Mesenchymal stem cell (in vitro differentiated cells and primary cell): ENCODE measurements around the gene LDLR.
"Not testable (repeated sequence)": the region's sequence is repeated elsewhere in the genome, so short reads cannot be mapped to it uniquely, and the experiment has no call there.

ENCODE experiments used
- DNase-seq: peaks from one replicate; pipeline ENCODE4 v3.0.0-alpha.2; 2013
- H2AFZ ChIP-seq: one replicate; pipeline ENCODE4 v1.6.1; 2013; ENCODE audit warnings: low read depth, mild to moderate bottlenecking, control low read depth, inconsistent platforms, low read length, moderate library complexity
- H2AK5ac ChIP-seq: 2 replicates; pipeline ENCODE4 v1.6.1; 2013; ENCODE audit warnings: low read length, moderate library complexity, mild to moderate bottlenecking, inconsistent platforms; ENCODE audit not compliant: severe bottlenecking
- H2BK120ac ChIP-seq: one replicate; pipeline ENCODE4 v1.6.1; 2013; ENCODE audit warnings: low read depth, mild to moderate bottlenecking, inconsistent platforms, low read length, moderate library complexity
- H2BK12ac ChIP-seq, 2 experiments: one replicate each; pipeline ENCODE4 v1.6.1; 2013; ENCODE audit warnings: inconsistent platforms in 2 of 2, low read length in 2 of 2, mild to moderate bottlenecking in 2 of 2, moderate library complexity in 2 of 2, control low read depth in 1 of 2
- H2BK15ac ChIP-seq: one replicate; pipeline ENCODE4 v1.6.1; 2013; ENCODE audit warnings: mild to moderate bottlenecking, low read depth, inconsistent platforms; ENCODE audit not compliant: poor library complexity, severe bottlenecking
- H2BK5ac ChIP-seq: 2 replicates; pipeline ENCODE4 v1.6.1; 2013; ENCODE audit warnings: low read depth, mild to moderate bottlenecking, low read length, control low read depth, inconsistent platforms; ENCODE audit not compliant: poor library complexity, severe bottlenecking
- H3K14ac ChIP-seq, 2 experiments: one replicate each; pipeline ENCODE4 v1.6.1; 2013; ENCODE audit warnings: inconsistent platforms in 2 of 2, low read length in 2 of 2, control low read depth in 1 of 2, mild to moderate bottlenecking in 1 of 2, moderate library complexity in 1 of 2
- H3K18ac ChIP-seq, 2 experiments: one replicate each; pipeline ENCODE4 v1.6.1; 2013; ENCODE audit warnings: inconsistent platforms in 2 of 2, low read length in 2 of 2, control low read depth in 1 of 2, low read depth in 1 of 2, mild to moderate bottlenecking in 1 of 2
- H3K23ac ChIP-seq, 2 experiments: one replicate each; pipeline ENCODE4 v1.6.1; 2013; ENCODE audit warnings: inconsistent platforms in 2 of 2, low read length in 2 of 2, mild to moderate bottlenecking in 2 of 2, moderate library complexity in 2 of 2, control low read depth in 1 of 2
- H3K27ac ChIP-seq: 2 replicates; pipeline ENCODE4 v1.5.1; 2013; ENCODE audit warnings: mild to moderate bottlenecking, moderate library complexity, low read length, control low read depth, inconsistent platforms; ENCODE audit not compliant: poor library complexity, severe bottlenecking
- H3K27me3 ChIP-seq, 2 experiments: 2 replicates each; pipeline versions ENCODE4 v1.6.1 to v1.7.0; 2013; ENCODE audit warnings: low read length in 2 of 2, mild to moderate bottlenecking in 2 of 2, moderate library complexity in 2 of 2, control low read depth in 1 of 2, inconsistent platforms in 1 of 2; ENCODE audit not compliant: control insufficient read depth in 1 of 2, insufficient read depth in 1 of 2
- H3K36me3 ChIP-seq, 2 experiments: 2 replicates each; pipeline versions ENCODE4 v1.6.1 to v1.7.0; 2013; ENCODE audit warnings: low read length in 2 of 2, control low read depth in 1 of 2, inconsistent platforms in 1 of 2, low read depth in 1 of 2, mild to moderate bottlenecking in 1 of 2; ENCODE audit not compliant: insufficient read depth in 2 of 2, control insufficient read depth in 1 of 2
- H3K4ac ChIP-seq, 2 experiments: one replicate each; pipeline ENCODE4 v1.6.1; 2013; ENCODE audit warnings: inconsistent platforms in 2 of 2, low read length in 2 of 2, mild to moderate bottlenecking in 2 of 2, moderate library complexity in 2 of 2, control low read depth in 1 of 2, low read depth in 1 of 2
- H3K4me1 ChIP-seq: 2 replicates; pipeline ENCODE4 v1.6.1; 2013; ENCODE audit warnings: low read depth, low read length, control low read depth; ENCODE audit not compliant: control insufficient read depth, insufficient read depth
- H3K4me2 ChIP-seq: 2 replicates; pipeline ENCODE4 v1.6.1; 2013; ENCODE audit warnings: low read length, mild to moderate bottlenecking, inconsistent platforms; ENCODE audit not compliant: poor library complexity, severe bottlenecking
- H3K4me3 ChIP-seq, 2 experiments: 2 replicates each; pipeline versions ENCODE4 v1.5.1 to v1.7.0; 2013; ENCODE audit warnings: low read length in 2 of 2, mild to moderate bottlenecking in 2 of 2, control low read depth in 1 of 2, low read depth in 1 of 2; ENCODE audit not compliant: insufficient read depth in 1 of 2
- H3K79me1 ChIP-seq: replicated peaks from 2 replicates; pipeline ENCODE4 v1.6.1; 2013; ENCODE audit warnings: mild to moderate bottlenecking, control low read depth, low read length, inconsistent platforms; ENCODE audit not compliant: poor library complexity, severe bottlenecking
- H3K9ac ChIP-seq: 2 replicates; pipeline ENCODE4 v1.7.0; 2013; ENCODE audit warnings: mild to moderate bottlenecking, low read length, moderate library complexity
- H3K9me3 ChIP-seq: 2 replicates; pipeline ENCODE4 v1.7.0; 2013; ENCODE audit warnings: mild to moderate bottlenecking, low read length; ENCODE audit not compliant: control insufficient read depth
- H4K8ac ChIP-seq: one replicate; pipeline ENCODE4 v1.6.1; 2013; ENCODE audit warnings: inconsistent platforms, mild to moderate bottlenecking, low read length, moderate library complexity
- H4K91ac ChIP-seq: one replicate; pipeline ENCODE4 v1.6.1; 2013; ENCODE audit warnings: mild to moderate bottlenecking, low read length, inconsistent platforms
- WGBS: methylation state at CpG from one replicate; pipeline ENCODE4 v1.1.7; 2013; ENCODE audit warnings: mixed read lengths; 5-methylcytosine and 5-hydroxymethylcytosine counted together

LDLR gene

GRCh38 chr19:11087870-11088505 lies 1.3 kb upstream of the LDLR start:
- peak overlapping the region; percentile 28 to 83 for H2BK12ac ChIP-seq
- WGBS, result 97% methylated on average over 2 of the region's 4 CpGs
- no peak for DNase-seq
- no peak overlapping the region for H2BK5ac ChIP-seq
- no peak overlapping the region for H2AFZ ChIP-seq
- peak overlapping the region; percentile 76 for H2AK5ac ChIP-seq
- H3K14ac ChIP-seq, result peak overlapping the region in 1 of 2 experiments; percentile 50
- H3K27me3 ChIP-seq, result no peaks in the 10 kb centered on the region
- peaks cover 14% of the 10 kb centered on the region for H3K4me1 ChIP-seq
- peak overlapping the region; percentile 71 for H4K8ac ChIP-seq
- peak overlapping the region; percentile 77 to 94 for H3K18ac ChIP-seq
- peak overlapping the region; percentile 35 to 94 for H3K4ac ChIP-seq
- peaks cover 3 to 13% of the 10 kb centered on the region in 2 experiments for H3K36me3 ChIP-seq
- H3K4me3 ChIP-seq, result peak overlapping the region in 1 of 2 experiments; percentile 93
- no peak overlapping the region for H2BK15ac ChIP-seq
- peak overlapping the region; percentile 82 for H3K27ac ChIP-seq
- H3K4me2 ChIP-seq, result peak overlapping the region; percentile 33
- peak overlapping the region; percentile 88 for H4K91ac ChIP-seq
- peak overlapping the region; percentile 95 for H3K9ac ChIP-seq
- no peak overlapping the region for H3K23ac ChIP-seq
- no peaks in the 10 kb centered on the region for H3K9me3 ChIP-seq
- no peaks in the 10 kb centered on the region for H3K79me1 ChIP-seq
- H2BK120ac ChIP-seq, result peak overlapping the region; percentile 82

- Histone ChIP-seq H3K9me3 (no peaks in the 10 kb centered on the region), H4K8ac (peak overlapping the region; percentile 71), H4K91ac (peak overlapping the region; percentile 88), H2AK5ac (peak overlapping the region; percentile 76), H3K79me1 (no peaks in the 10 kb centered on the region), H2BK5ac (peak overlapping the region; percentile 35), H3K4me2 (peak overlapping the region; percentile 67), H3K4me1 (peaks cover 17% of the 10 kb centered on the region), H3K27ac (peak overlapping the region; percentile 82), H3K14ac (peak overlapping the region in 1 of 2 experiments; percentile 50), H3K27me3 (no peaks in the 10 kb centered on the region), H3K9ac (peak overlapping the region; percentile 95), H2BK12ac (peak overlapping the region; percentile 28 to 63), H3K23ac (no peak overlapping the region), H3K4me3 (peak overlapping the region in 1 of 2 experiments; percentile 93), H3K18ac (peak overlapping the region; percentile 84 to 94), H3K36me3 (peaks cover 10 to 20% of the 10 kb centered on the region in 2 experiments), H3K4ac (peak overlapping the region; percentile 35 to 94), H2BK15ac (no peak overlapping the region), H2AFZ (no peak overlapping the region), H2BK120ac (peak overlapping the region; percentile 82)
- peak; percentile 40 for DNase-seq
- 15% methylated on average over 7 of the region's 11 CpGs for WGBS
Measured at GRCh38 chr19:11088506-11089253, 583 bp upstream of the LDLR start.

- Histone ChIP-seq H2BK120ac (peak overlapping the region; percentile 92), H3K9ac (peak overlapping the region; percentile 95), H3K4ac (peak overlapping the region; percentile 69 to 73), H2BK15ac (peak overlapping the region; percentile 96), H3K27ac (peak overlapping the region; percentile 82), H4K91ac (peak overlapping the region; percentile 77), H3K4me2 (peak overlapping the region; percentile 62), H3K4me3 (peak overlapping the region; percentile 68 to 93), H3K36me3 (peaks cover 16 to 32% of the 10 kb centered on the region in 2 experiments), H3K18ac (peak overlapping the region; percentile 87 to 90), H3K4me1 (peaks cover 19% of the 10 kb centered on the region), H2BK5ac (peak overlapping the region; percentile 53)
- not testable (repeated sequence) for H3K9me3 ChIP-seq, H2AK5ac ChIP-seq, H3K79me1 ChIP-seq, DNase-seq, H3K23ac ChIP-seq, H4K8ac ChIP-seq, H3K27me3 ChIP-seq, H3K14ac ChIP-seq, H2AFZ ChIP-seq, H2BK12ac ChIP-seq
- WGBS, result 0% methylated on average over 12 of the region's 15 CpGs
Measured at GRCh38 chr19:11090014-11090263, 676 bp downstream of the LDLR start.
